ENCODE measurements around the gene DYNLT4. TPM values are rescaled to one million over a fixed set of nuclear protein-coding genes. Genes with fewer than 3 reads are reported as not detected.

Gene DYNLT4
- total RNA-seq, 1 experiment from 2014 or later = 0.54 TPM

- Histone ChIP-seq H3K4me3 (ENCODE audit: low read depth, low read length, poor library complexity, severe bottlenecking) (peak overlapping the region; percentile 41), H3K27me3 (replicated peaks; ENCODE audit: insufficient read depth, low read depth, low read length, poor library complexity) (no peaks in the 10 kb centered on the region), H3K36me3 (ENCODE audit: insufficient read depth, low read length, poor library complexity, severe bottlenecking) (peaks cover 16% of the 10 kb centered on the region), H3K4me1 (ENCODE audit: insufficient read depth, low read length, poor library complexity, severe bottlenecking) (peaks cover 12% of the 10 kb centered on the region), H3K27ac (ENCODE audit: low read depth, low read length, poor library complexity, severe bottlenecking) (no peak overlapping the region), H3K9me3 (ENCODE audit: low read depth, low read length, poor library complexity, severe bottlenecking) (no peaks in the 10 kb centered on the region)
- TF ChIP-seq EZH2 (IDR thresholded peaks at IDR 0.05; ENCODE audit: borderline replicate concordance, low read depth, low read length, poor library complexity, severe bottlenecking) (no peak), CTCF (conservative IDR thresholded peaks at IDR 0.05; ENCODE audit: low read depth, low read length) (no peak)
- ChIA-PET CTCF (no interaction called here), POLR2A (ENCODE audit: low non-redundant PET) (no interaction called here)
- intact Hi-C loops (cut with micrococcal nuclease; ENCODE audit: unreplicated experiment) = loop anchor here (5.0 kb wide), 1 partner anchor 227 kb away; the partner anchor contains the start of genes HECTD3 and UROD
- no TSS peak for BruUV-seq (replicated peaks)
- no peak for DNase-seq (ENCODE audit: low spot score)
These were observed 21.5 kb downstream of the DYNLT4 start for GRCh38 chr1:44785501-44786137.

- intact Hi-C loops (cut with micrococcal nuclease; ENCODE audit: unreplicated experiment) = loop anchor here (5.0 kb wide), 1 partner anchor 227 kb away; the partner anchor contains the start of genes HECTD3 and UROD
- H3K4me3 ChIP-seq (ENCODE audit: low read depth, low read length, poor library complexity, severe bottlenecking) = no peak overlapping the region
- CTCF ChIA-PET = no interaction called here
- H3K36me3 ChIP-seq (ENCODE audit: insufficient read depth, low read length, poor library complexity, severe bottlenecking) = peaks cover 23% of the 10 kb centered on the region
- TF ChIP-seq CTCF (conservative IDR thresholded peaks at IDR 0.05; ENCODE audit: low read depth, low read length) = no peak
- TF ChIP-seq EZH2 (IDR thresholded peaks at IDR 0.05; ENCODE audit: borderline replicate concordance, low read depth, low read length, poor library complexity, severe bottlenecking) = no peak
- H3K9me3 ChIP-seq (ENCODE audit: low read depth, low read length, poor library complexity, severe bottlenecking) = no peaks in the 10 kb centered on the region
- no TSS peak for BruUV-seq (replicated peaks)
- no peak overlapping the region for H3K27ac ChIP-seq (ENCODE audit: low read depth, low read length, poor library complexity, severe bottlenecking)
- POLR2A ChIA-PET (ENCODE audit: low non-redundant PET) = no interaction called here
- H3K27me3 ChIP-seq (replicated peaks; ENCODE audit: insufficient read depth, low read depth, low read length, poor library complexity) = no peaks in the 10 kb centered on the region
- H3K4me1 ChIP-seq (ENCODE audit: insufficient read depth, low read length, poor library complexity, severe bottlenecking) = peaks cover 12% of the 10 kb centered on the region
- no peak for DNase-seq (ENCODE audit: low spot score)
These were observed 22.1 kb downstream of the DYNLT4 start for GRCh38 chr1:44785029-44785380.

- peaks cover 29% of the 10 kb centered on the region for H3K36me3 ChIP-seq (ENCODE audit: insufficient read depth, low read length, poor library complexity, severe bottlenecking)
- no peak for DNase-seq (ENCODE audit: low spot score)
- ChIA-PET CTCF (interaction anchor here (0.6 to 0.7 kb wide), 2 partner anchors 46 to 48 kb away, joined by 6 to 7 read pairs; no protein-coding TSS in a partner anchor), POLR2A (ENCODE audit: low non-redundant PET) (no interaction called here)
- BruUV-seq (replicated peaks) = no TSS peak
- no peaks in the 10 kb centered on the region for H3K27me3 ChIP-seq (replicated peaks; ENCODE audit: insufficient read depth, low read depth, low read length, poor library complexity)
- no peak overlapping the region for H3K27ac ChIP-seq (ENCODE audit: low read depth, low read length, poor library complexity, severe bottlenecking)
- TF ChIP-seq EZH2 (IDR thresholded peaks at IDR 0.05; ENCODE audit: borderline replicate concordance, low read depth, low read length, poor library complexity, severe bottlenecking) (no peak), CTCF (conservative IDR thresholded peaks at IDR 0.05; ENCODE audit: low read depth, low read length) (no peak)
- H3K4me1 ChIP-seq (ENCODE audit: insufficient read depth, low read length, poor library complexity, severe bottlenecking) = peaks cover 12% of the 10 kb centered on the region
- H3K9me3 ChIP-seq (ENCODE audit: low read depth, low read length, poor library complexity, severe bottlenecking) = no peaks in the 10 kb centered on the region
- H3K4me3 ChIP-seq (ENCODE audit: low read depth, low read length, poor library complexity, severe bottlenecking) = no peak overlapping the region
- intact Hi-C loops (cut with micrococcal nuclease; ENCODE audit: unreplicated experiment) = loop anchor here (5.0 kb wide), 1 partner anchor 228 kb away; the partner anchor contains the start of genes HECTD3 and UROD
These were observed 22.8 kb downstream of the DYNLT4 start for GRCh38 chr1:44784094-44785028.
